ENCODE measurements around the gene TFF2. TPM values are rescaled to one million over a fixed set of nuclear protein-coding genes. Genes with fewer than 3 reads are reported as not detected.

TFF2 gene
- polyA plus RNA-seq, 1 of the 3 experiments (the other 2 are of a cell fraction), result not detected

DNA sequence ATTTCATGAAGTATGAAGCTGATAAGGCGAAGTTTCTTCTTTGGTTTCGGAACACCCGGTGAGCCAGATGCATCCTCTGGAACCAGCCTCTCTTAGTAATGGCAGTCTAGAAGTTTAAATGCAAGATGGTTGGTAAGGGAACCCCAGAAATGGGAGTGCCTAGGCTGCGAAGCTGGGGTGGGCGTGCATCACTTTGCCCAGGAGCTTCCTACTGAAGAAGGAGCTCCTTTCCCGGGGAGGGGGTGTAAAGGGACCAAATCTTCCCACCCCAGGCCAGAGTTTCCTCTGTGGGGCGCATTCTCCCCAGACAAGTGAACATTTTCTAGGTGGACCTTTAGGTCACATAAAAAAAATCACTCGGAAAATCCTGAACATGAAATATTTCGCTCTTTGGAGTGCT lies 4.4 kb downstream of the TFF2 start:
- no peaks in the 10 kb centered on the region for H3K4me1 ChIP-seq (ENCODE audit: control insufficient read depth in 1 of 2, insufficient read depth in 2 of 2, low read depth in 1 of 2, low read length in 1 of 2)
- no peaks in the 10 kb centered on the region for H3K9me3 ChIP-seq
- H4K20me1 ChIP-seq (ENCODE audit: insufficient read depth), result no peaks in the 10 kb centered on the region
- DNase-seq, result no peak
- H2AFZ ChIP-seq (ENCODE audit: low read depth), result no peak overlapping the region
- no peaks in the 10 kb centered on the region for H3F3A ChIP-seq (replicated peaks; ENCODE audit: insufficient read depth)
- H3K9me2 ChIP-seq, result no peaks in the 10 kb centered on the region
- H3K27me3 ChIP-seq (ENCODE audit: insufficient read depth), result no peaks in the 10 kb centered on the region
- CTCF ChIA-PET, result no interaction called here
- no peak overlapping the region for H3K4me3 ChIP-seq (ENCODE audit: low read depth in 2 of 2, low read length in 1 of 2)
- 61% methylated on average over 9 of the region's 9 CpGs for WGBS (ENCODE audit: low lambda C conversion rate)
- H3K36me3 ChIP-seq (replicated peaks in 1 of 2; ENCODE audit: control insufficient read depth in 1 of 2, insufficient read depth in 2 of 2, low read length in 1 of 2), result no peaks in the 10 kb centered on the region
- POLR2A ChIA-PET, result no interaction called here
- no peaks in the 10 kb centered on the region for H3K79me2 ChIP-seq (ENCODE audit: insufficient read depth)
- no peak overlapping the region for H3K4me2 ChIP-seq
- no peak overlapping the region for H3K27ac ChIP-seq (ENCODE audit: low read depth in 2 of 2, low read length in 1 of 2)
- TF ChIP-seq CHD2 (IDR thresholded peaks at IDR 0.05; ENCODE audit: low read length, partially characterized antibody) (no peak), FOXM1 (IDR thresholded peaks at IDR 0.05; ENCODE audit: low read depth) (no peak), SIN3A (IDR thresholded peaks at IDR 0.05; ENCODE audit: borderline replicate concordance, low read depth, low read length) (no peak), MXI1 (IDR thresholded peaks at IDR 0.05; ENCODE audit: low read depth, low read length) (no peak), RXRA (IDR thresholded peaks at IDR 0.05; ENCODE audit: borderline replicate concordance, low read depth) (no peak)
- H3K9ac ChIP-seq, result no peak overlapping the region

DNA sequence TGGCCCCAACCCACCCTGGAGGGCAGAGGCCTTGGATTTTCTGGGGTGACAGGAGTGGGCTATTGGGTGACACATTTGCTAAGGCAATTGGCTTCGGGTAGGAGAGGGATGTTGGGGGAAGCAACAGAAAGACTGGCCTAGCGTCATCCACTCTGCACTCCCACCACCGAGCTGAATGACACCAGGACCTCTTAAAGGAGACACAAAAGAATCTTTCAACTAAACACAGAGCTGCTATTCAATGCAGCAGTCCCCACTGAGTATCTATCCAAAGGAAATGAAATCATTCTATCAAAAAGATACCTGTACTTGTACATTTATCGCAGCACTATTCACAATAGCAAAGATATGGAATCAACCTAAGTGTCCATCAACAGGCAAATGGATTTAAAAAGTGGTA lies 6.2 kb downstream of the TFF2 start:
- no peaks in the 10 kb centered on the region for H3K9me3 ChIP-seq
- TF ChIP-seq CHD2 (IDR thresholded peaks at IDR 0.05; ENCODE audit: low read length, partially characterized antibody) (no peak), TEAD4 (IDR thresholded peaks at IDR 0.05; ENCODE audit: borderline replicate concordance, insufficient read depth) (no peak), YY1 (IDR thresholded peaks at IDR 0.05; ENCODE audit: low read depth) (no peak), EP300 (IDR thresholded peaks at IDR 0.05; ENCODE audit: borderline replicate concordance in 1 of 2, low read depth in 1 of 2, low read length in 1 of 2) (no peak), RAD21 (IDR thresholded peaks at IDR 0.05; ENCODE audit: low read length) (no peak), GATA2 (CRISPR knock-in tag; IDR thresholded peaks at IDR 0.05) (no peak), MXI1 (IDR thresholded peaks at IDR 0.05; ENCODE audit: low read depth, low read length) (no peak), RFX5 (IDR thresholded peaks at IDR 0.05; ENCODE audit: low read length) (no peak), EZH2phosphoT487 (IDR thresholded peaks at IDR 0.05; ENCODE audit: borderline replicate concordance, low read depth) (no peak)
- TF ChIP-seq, protein P1, sequence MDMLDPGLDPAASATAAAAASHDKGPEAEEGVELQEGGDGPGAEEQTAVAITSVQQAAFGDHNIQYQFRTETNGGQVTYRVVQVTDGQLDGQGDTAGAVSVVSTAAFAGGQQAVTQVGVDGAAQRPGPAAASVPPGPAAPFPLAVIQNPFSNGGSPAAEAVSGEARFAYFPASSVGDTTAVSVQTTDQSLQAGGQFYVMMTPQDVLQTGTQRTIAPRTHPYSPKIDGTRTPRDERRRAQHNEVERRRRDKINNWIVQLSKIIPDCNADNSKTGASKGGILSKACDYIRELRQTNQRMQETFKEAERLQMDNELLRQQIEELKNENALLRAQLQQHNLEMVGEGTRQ (IDR thresholded peaks at IDR 0.05; ENCODE audit: borderline replicate concordance, low read depth, low read length), result no peak
- TF ChIP-seq, protein P2, sequence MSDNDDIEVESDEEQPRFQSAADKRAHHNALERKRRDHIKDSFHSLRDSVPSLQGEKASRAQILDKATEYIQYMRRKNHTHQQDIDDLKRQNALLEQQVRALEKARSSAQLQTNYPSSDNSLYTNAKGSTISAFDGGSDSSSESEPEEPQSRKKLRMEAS (IDR thresholded peaks at IDR 0.05; ENCODE audit: low read depth), result no peak
- TF ChIP-seq, protein P3, sequence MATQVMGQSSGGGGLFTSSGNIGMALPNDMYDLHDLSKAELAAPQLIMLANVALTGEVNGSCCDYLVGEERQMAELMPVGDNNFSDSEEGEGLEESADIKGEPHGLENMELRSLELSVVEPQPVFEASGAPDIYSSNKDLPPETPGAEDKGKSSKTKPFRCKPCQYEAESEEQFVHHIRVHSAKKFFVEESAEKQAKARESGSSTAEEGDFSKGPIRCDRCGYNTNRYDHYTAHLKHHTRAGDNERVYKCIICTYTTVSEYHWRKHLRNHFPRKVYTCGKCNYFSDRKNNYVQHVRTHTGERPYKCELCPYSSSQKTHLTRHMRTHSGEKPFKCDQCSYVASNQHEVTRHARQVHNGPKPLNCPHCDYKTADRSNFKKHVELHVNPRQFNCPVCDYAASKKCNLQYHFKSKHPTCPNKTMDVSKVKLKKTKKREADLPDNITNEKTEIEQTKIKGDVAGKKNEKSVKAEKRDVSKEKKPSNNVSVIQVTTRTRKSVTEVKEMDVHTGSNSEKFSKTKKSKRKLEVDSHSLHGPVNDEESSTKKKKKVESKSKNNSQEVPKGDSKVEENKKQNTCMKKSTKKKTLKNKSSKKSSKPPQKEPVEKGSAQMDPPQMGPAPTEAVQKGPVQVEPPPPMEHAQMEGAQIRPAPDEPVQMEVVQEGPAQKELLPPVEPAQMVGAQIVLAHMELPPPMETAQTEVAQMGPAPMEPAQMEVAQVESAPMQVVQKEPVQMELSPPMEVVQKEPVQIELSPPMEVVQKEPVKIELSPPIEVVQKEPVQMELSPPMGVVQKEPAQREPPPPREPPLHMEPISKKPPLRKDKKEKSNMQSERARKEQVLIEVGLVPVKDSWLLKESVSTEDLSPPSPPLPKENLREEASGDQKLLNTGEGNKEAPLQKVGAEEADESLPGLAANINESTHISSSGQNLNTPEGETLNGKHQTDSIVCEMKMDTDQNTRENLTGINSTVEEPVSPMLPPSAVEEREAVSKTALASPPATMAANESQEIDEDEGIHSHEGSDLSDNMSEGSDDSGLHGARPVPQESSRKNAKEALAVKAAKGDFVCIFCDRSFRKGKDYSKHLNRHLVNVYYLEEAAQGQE (IDR thresholded peaks at IDR 0.05; ENCODE audit: low read depth, low read length), result no peak
- no peak overlapping the region for H3K9ac ChIP-seq

More for the DNA sequence above, 6.2 kb downstream of the TFF2 start:
- CTCF ChIA-PET, result no interaction called here
- H3K79me2 ChIP-seq (ENCODE audit: insufficient read depth), result no peaks in the 10 kb centered on the region
- no peak overlapping the region for H3K4me3 ChIP-seq (ENCODE audit: low read depth in 2 of 2, low read length in 1 of 2)
- H3K36me3 ChIP-seq (replicated peaks in 1 of 2; ENCODE audit: control insufficient read depth in 1 of 2, insufficient read depth in 2 of 2, low read length in 1 of 2), result no peaks in the 10 kb centered on the region
- H3K9me2 ChIP-seq, result no peaks in the 10 kb centered on the region
- H3K4me1 ChIP-seq (ENCODE audit: control insufficient read depth in 1 of 2, insufficient read depth in 2 of 2, low read depth in 1 of 2, low read length in 1 of 2), result no peaks in the 10 kb centered on the region
- 32% methylated on average over 4 of the region's 4 CpGs for whole genome bisulfite sequencing (ENCODE audit: low lambda C conversion rate)
- no peaks in the 10 kb centered on the region for H4K20me1 ChIP-seq (ENCODE audit: insufficient read depth)
- no peak for DNase-seq
- H2AFZ ChIP-seq (ENCODE audit: low read depth), result no peak overlapping the region
- POLR2A ChIA-PET, result no interaction called here
- H3K27ac ChIP-seq (ENCODE audit: low read depth in 2 of 2, low read length in 1 of 2), result no peak overlapping the region
- H3F3A ChIP-seq (replicated peaks; ENCODE audit: insufficient read depth), result no peaks in the 10 kb centered on the region
- H3K27me3 ChIP-seq (ENCODE audit: insufficient read depth), result no peaks in the 10 kb centered on the region
- H3K4me2 ChIP-seq, result no peak overlapping the region

All from SK-N-SH (cell line).